Measurements from ENCODE around the gene CT47C1. TPM values are rescaled to one million over a fixed set of nuclear protein-coding genes. Genes with fewer than 3 reads are reported as not detected.
"Not testable (repeated sequence)": the region's sequence is repeated elsewhere in the genome, so short reads cannot be mapped to it uniquely, and the experiment has no call there.

Gene CT47C1
- not detected for total RNA-seq
- polyA plus RNA-seq (2013, experiment 1 of 2) = not detected
- not detected for polyA plus RNA-seq (2013, experiment 2 of 2)
- 0 to 0.13 (median 0) reads per million in 172 experiments for total RNA-seq

- H3K27ac ChIP-seq (ENCODE audit: low read depth in 1 of 2, low read length in 2 of 2) = no peak within 1 kb of the TSS
- H3K9me3 Mint-ChIP-seq = no peaks in the 10 kb centered on the region
- no peaks in the 10 kb centered on the region for H3K27me3 ChIP-seq (ENCODE audit: control insufficient read depth in 1 of 2, insufficient read depth in 2 of 2, low read length in 2 of 2)
- H3K4me1 ChIP-seq (ENCODE audit: insufficient read depth, low read length) = no peaks in the 10 kb centered on the region
- ATAC-seq (ENCODE audit: poor library complexity) = no peak
- ChIA-PET CTCF (no interaction called here), POLR2A (no interaction called here)
- DNase-seq = no peak
- H3K27ac Mint-ChIP-seq = no peak within 1 kb of the TSS
- H3K9me3 ChIP-seq (ENCODE audit: control insufficient read depth in 1 of 2, insufficient read depth in 1 of 2, low read length in 2 of 2) = no peaks in the 10 kb centered on the region
- H3K4me3 ChIP-seq (ENCODE audit: low read length) = no peak within 1 kb of the TSS
- no peaks in the 10 kb centered on the region for H3K4me1 Mint-ChIP-seq (ENCODE audit: low read depth)
- H3K4me3 Mint-ChIP-seq = no peak within 1 kb of the TSS
- intact Hi-C loops (cut with DNase I, micrococcal nuclease) = no loop called here
- H3K36me3 Mint-ChIP-seq (ENCODE audit: low read depth) = no peaks in the 10 kb centered on the region
- no peaks in the 10 kb centered on the region for H3K27me3 Mint-ChIP-seq
- H3K36me3 ChIP-seq (ENCODE audit: insufficient read depth, low read length) = no peaks in the 10 kb centered on the region
- TF ChIP-seq CTCF (IDR thresholded peaks at IDR 0.05) = no peak
These were observed at the start of gene CT47C1 for GRCh38 chrX:119072744-119073143. Gene CT47C1 (plus strand): TSS chrX:119072993. CDS start chrX:119073226, 233 bp downstream.

- CTCF ChIA-PET = no interaction called here
- Histone ChIP-seq H3K9me3 (ENCODE audit: control insufficient read depth in 1 of 2, insufficient read depth in 1 of 2, low read length in 2 of 2) (peaks cover 0 to 3% of the 10 kb centered on the region in 2 experiments), H3K4me3 (ENCODE audit: low read length) (no peak overlapping the region), H3K27me3 (ENCODE audit: control insufficient read depth in 1 of 2, insufficient read depth in 2 of 2, low read length in 2 of 2) (no peaks in the 10 kb centered on the region), H3K36me3 (ENCODE audit: insufficient read depth, low read length) (no peaks in the 10 kb centered on the region), H3K27ac (ENCODE audit: low read depth in 1 of 2, low read length in 2 of 2) (no peak overlapping the region), H3K4me1 (ENCODE audit: insufficient read depth, low read length) (no peaks in the 10 kb centered on the region)
- no peak for TF ChIP-seq CTCF (IDR thresholded peaks at IDR 0.05)
- H3K36me3 Mint-ChIP-seq (ENCODE audit: low read depth) = peaks cover 5% of the 10 kb centered on the region
- intact Hi-C loops (cut with DNase I, micrococcal nuclease) = no loop called here
- POLR2A ChIA-PET = interaction anchor here (0.6 kb wide), 1 partner anchor 31 kb away, joined by 3 read pairs; no protein-coding TSS in a partner anchor
- no peak overlapping the region for H3K27ac Mint-ChIP-seq
- peaks cover 3% of the 10 kb centered on the region for H3K27me3 Mint-ChIP-seq
- ATAC-seq (ENCODE audit: poor library complexity) (no peak), DNase-seq (no peak)
- H3K4me1 Mint-ChIP-seq (ENCODE audit: low read depth) = no peaks in the 10 kb centered on the region
- H3K4me3 Mint-ChIP-seq = no peak overlapping the region
- no peaks in the 10 kb centered on the region for H3K9me3 Mint-ChIP-seq
These were observed 46.9 kb upstream of the CT47C1 start for GRCh38 chrX:119025900-119026299.

GRCh38 chrX:119026344-119026743 is 46.4 kb upstream of the CT47C1 start:
- H3K27me3 Mint-ChIP-seq; H3K36me3 Mint-ChIP-seq (ENCODE audit: low read depth); CTCF ChIA-PET; H3K27ac ChIP-seq (ENCODE audit: low read depth in 1 of 2, low read length in 2 of 2); H3K9me3 Mint-ChIP-seq; H3K27ac Mint-ChIP-seq; DNase-seq; H3K27me3 ChIP-seq (ENCODE audit: control insufficient read depth in 1 of 2, insufficient read depth in 2 of 2, low read length in 2 of 2); H3K4me1 Mint-ChIP-seq (ENCODE audit: low read depth); H3K36me3 ChIP-seq (ENCODE audit: insufficient read depth, low read length); H3K4me3 ChIP-seq (ENCODE audit: low read length); H3K4me3 Mint-ChIP-seq; H3K9me3 ChIP-seq (ENCODE audit: control insufficient read depth in 1 of 2, insufficient read depth in 1 of 2, low read length in 2 of 2); ATAC-seq (ENCODE audit: poor library complexity); intact Hi-C loops (cut with DNase I, micrococcal nuclease); H3K4me1 ChIP-seq (ENCODE audit: insufficient read depth, low read length): not testable (repeated sequence)
- POLR2A ChIA-PET = interaction anchor here (0.6 kb wide), 1 partner anchor 30 kb away, joined by 3 read pairs; no protein-coding TSS in a partner anchor

- H3K27ac Mint-ChIP-seq; H3K4me3 ChIP-seq (ENCODE audit: low read length); CTCF ChIA-PET; H3K4me3 Mint-ChIP-seq; ATAC-seq (ENCODE audit: poor library complexity); H3K4me1 Mint-ChIP-seq (ENCODE audit: low read depth); H3K36me3 ChIP-seq (ENCODE audit: insufficient read depth, low read length); DNase-seq; H3K36me3 Mint-ChIP-seq (ENCODE audit: low read depth); H3K9me3 ChIP-seq (ENCODE audit: control insufficient read depth in 1 of 2, insufficient read depth in 1 of 2, low read length in 2 of 2); H3K27ac ChIP-seq (ENCODE audit: low read depth in 1 of 2, low read length in 2 of 2); intact Hi-C loops (cut with DNase I, micrococcal nuclease); H3K27me3 ChIP-seq (ENCODE audit: control insufficient read depth in 1 of 2, insufficient read depth in 2 of 2, low read length in 2 of 2); POLR2A ChIA-PET; H3K27me3 Mint-ChIP-seq; H3K4me1 ChIP-seq (ENCODE audit: insufficient read depth, low read length); H3K9me3 Mint-ChIP-seq: not testable (repeated sequence)
These were observed 44.6 kb upstream of the CT47C1 start for GRCh38 chrX:119027960-119028732.

Data from CD4-positive, alpha-beta T cell (primary cell).